GM12874 (cell line): Measurements from ENCODE around the gene SUDS3.

ENCODE experiments used
- TF ChIP-seq, protein P1 (sequence below): IDR thresholded peaks from 2 replicates; pipeline ENCODE4 v1.5.1; 2011; ENCODE audit warnings: low read depth, mild to moderate bottlenecking, control low read depth, low read length, moderate library complexity; ENCODE audit not compliant: insufficient read depth

Gene SUDS3

DNA sequence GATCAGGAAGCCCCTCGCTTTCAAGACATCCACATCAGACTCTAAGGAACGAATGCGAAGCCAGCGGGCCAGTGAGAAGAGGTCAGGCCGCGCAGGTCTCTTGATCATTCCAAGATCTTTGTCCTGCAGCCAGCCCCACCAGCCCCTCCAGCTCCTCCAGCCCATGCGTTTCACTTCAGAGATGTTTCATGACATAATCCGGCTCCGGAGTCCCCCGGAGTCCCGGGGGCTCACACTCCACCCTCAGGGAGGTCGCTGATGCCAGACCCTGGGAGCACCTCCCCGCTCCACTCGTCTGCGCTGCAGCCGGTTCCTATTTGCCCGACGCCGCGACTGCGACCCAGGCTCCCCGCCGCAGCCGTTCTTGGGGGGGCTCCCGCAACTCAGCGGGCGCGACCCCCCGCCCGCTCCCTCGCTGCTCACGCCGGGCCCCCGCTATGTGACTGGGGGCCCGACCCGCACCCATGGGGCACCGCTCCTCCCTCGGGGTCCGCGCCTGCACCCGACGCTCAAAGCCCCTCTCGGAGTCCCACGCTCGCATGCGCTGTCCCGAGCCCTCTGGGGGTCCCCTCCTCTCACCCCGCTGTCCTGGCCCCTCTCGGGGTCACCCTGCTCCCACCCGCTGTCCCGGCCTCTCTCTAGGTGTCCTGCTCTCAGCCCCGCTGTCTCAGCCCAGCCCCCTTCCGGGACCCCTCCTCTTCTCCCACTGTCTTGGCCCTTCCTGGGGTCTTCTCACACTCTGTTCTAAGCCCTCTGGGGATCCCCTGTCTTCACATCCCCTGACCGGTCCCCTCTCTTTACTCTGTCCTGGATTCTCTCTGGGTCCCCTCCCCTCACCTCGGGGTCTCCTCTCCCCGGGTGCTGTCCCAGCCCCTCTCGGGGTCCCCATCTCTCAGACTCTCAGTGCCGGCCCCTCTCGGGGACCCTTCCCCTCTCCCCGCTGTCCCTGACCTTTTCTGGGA is 4.8 kb upstream of the SUDS3 start:
- TF ChIP-seq, protein P1, sequence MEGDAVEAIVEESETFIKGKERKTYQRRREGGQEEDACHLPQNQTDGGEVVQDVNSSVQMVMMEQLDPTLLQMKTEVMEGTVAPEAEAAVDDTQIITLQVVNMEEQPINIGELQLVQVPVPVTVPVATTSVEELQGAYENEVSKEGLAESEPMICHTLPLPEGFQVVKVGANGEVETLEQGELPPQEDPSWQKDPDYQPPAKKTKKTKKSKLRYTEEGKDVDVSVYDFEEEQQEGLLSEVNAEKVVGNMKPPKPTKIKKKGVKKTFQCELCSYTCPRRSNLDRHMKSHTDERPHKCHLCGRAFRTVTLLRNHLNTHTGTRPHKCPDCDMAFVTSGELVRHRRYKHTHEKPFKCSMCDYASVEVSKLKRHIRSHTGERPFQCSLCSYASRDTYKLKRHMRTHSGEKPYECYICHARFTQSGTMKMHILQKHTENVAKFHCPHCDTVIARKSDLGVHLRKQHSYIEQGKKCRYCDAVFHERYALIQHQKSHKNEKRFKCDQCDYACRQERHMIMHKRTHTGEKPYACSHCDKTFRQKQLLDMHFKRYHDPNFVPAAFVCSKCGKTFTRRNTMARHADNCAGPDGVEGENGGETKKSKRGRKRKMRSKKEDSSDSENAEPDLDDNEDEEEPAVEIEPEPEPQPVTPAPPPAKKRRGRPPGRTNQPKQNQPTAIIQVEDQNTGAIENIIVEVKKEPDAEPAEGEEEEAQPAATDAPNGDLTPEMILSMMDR = no peak

DNA sequence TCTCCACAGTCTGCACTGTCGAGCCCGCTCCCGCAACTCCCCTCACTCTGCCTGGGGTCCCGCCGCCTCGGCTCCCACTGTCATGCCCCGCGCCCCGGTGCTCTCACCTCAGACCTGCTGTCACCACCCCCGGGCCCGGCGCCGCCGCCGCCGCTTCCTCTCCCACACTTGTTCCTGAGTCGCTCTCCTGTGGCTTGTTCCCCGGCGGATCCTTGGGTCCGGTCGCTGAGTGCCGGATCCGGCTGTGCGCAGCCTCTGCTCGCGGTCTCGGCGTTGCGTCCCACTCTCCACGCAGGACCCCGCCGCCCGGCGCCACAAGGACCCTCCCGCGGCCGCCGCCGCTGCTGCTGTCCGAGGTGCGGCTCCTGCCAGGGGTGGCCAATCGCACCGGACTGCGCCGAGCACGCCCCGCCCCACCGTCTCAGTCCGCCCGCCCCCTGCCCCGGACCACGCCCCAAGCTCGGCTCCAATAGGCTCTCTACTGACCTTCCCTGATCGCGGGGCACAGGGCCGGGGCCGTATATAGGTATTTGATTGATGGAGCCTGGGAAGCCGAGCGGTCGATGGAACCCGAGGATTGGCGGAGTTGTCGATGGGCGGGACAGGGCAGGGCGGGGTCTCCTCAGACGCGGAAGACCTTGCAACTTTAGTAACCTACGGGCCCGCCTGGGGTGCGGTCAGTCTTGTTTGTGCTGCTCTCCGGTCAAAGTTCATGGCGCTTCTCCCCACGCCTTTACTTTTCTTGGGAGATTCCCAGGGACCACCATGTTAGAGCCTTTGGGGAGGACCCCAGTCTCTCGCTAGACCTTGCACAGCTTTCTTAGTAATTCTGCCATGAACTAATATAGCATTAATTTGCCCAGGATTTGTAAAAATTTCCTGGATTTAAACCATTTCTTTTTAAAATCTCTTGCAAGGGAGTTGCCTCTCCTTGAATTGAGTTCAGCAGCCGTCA is 3.5 kb upstream of the SUDS3 start, which contains the start of gene TAOK3:
TSS of gene TAOK3 (minus strand) at position 367 of the 955 bp plus-strand sequence. CDS start 117,340 bp downstream, outside the sequence.
- TF ChIP-seq, protein P1 = no peak

DNA sequence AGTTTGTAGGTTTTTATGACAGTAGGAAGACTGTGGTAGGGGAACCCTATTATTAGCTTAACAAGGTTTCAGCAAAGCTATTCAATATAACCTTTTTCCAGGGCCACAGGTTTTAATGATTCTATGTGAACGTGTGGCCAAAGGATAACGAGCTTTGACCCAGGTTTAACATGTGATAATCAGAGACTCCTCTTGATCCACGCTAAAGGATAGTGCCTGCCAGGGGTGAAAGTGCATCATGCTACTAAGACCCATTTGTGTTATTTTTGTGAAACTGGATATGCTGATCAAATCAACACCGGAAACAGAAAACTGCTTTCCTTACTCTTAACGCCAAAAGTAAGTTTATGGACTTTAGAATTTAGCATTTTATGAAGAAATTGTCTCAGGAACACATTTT is 2.7 kb upstream of the SUDS3 start:
- TF ChIP-seq, protein P1 = no peak

DNA sequence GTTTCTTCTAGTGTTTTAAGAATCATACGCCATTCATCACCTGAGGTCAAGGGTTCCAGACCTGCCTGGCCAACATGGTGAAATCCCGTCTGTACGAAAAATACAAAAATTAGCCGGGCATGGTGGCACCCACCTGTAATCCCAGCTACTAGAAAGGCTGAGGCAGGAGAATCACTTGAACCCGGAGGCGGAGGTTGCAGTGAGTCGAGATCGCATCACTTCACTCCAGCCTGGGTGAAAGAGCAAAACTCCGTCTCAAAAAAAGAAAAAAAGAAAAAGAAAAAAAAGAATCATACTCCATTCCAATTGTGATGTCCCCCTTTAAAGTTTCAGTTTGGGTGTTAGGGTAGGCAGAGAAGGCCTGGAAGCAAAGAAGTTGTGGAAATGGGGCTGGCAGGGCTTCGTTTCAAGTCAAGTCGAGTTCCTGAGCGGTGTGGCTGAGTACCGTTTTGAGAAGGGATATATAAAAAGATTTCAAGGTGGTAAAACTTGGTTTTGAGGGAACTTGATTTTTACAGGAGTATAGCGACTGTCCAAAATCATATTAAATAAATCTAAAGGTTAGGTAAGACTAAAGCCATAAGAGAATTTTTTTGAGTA is 2.1 kb upstream of the SUDS3 start:
- TF ChIP-seq, protein P1 = no peak

DNA sequence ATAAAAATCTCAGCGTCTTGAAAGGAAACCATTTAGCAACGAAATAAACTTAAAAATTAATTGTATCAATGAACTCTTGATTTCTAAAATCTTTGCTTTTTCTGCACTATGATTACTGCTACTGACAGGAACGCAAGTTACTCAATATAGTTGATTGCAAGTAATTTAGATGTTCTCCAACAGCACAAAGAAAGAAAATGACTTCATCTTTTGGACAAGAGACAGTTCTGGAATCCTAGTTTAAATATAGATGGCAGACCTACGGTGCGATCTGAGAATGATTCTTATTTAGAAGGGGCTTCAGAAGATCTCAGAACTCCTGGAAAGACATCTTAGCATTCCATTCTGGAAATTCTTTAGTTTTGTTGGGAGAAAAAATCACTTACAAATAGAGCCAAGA is 1.4 kb upstream of the SUDS3 start:
- TF ChIP-seq, protein P1 = no peak

DNA sequence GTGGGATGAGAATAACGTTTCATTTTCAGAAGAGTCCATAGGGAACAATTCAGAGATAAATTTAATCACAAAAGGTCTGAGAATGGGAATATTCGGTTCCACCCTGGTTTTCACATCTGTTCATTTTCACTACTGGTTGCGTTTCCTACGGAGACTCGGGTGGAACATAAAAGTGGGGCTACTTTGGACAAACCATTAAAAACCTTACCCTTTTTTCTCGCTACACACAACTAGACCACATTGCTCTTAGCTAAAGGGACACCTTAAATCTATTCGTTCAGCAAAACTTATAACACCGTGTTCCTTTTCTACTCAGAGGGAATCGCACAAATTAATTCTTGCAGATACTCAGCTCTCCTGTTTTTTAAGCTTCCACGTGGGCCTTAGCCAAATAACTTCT is 1.0 kb upstream of the SUDS3 start:
- TF ChIP-seq, protein P1 = no peak
